Glomerular visceral epithelial cell (primary cell): Measurements from ENCODE around the gene COL13A1.

Experiments used
- DNase-seq: peaks from one replicate; pipeline ENCODE4 v3.0.0-alpha.2; 2016; ENCODE audit errors: extremely low spot score

COL13A1 gene

GRCh38 chr10:69801434-69802315 lies at the start of gene COL13A1:
Gene COL13A1 (plus strand): TSS chr10:69801906. CDS start chr10:69802424, 518 bp downstream.
- peak; percentile 79 for DNase-seq

GRCh38 chr10:69752479-69752878 lies 49.2 kb upstream of the COL13A1 start:
- DNase-seq, result no peak

- no peak for DNase-seq
Observed at GRCh38 chr10:69756279-69756678, 45.4 kb upstream of the COL13A1 start.

- DNase-seq, result no peak
Observed at GRCh38 chr10:69757206-69757552, 44.5 kb upstream of the COL13A1 start.

- DNase-seq, result peak; percentile 63
Observed at GRCh38 chr10:69757553-69758309, 44.0 kb upstream of the COL13A1 start.

- no peak for DNase-seq
Observed at GRCh38 chr10:69758310-69758728, 43.4 kb upstream of the COL13A1 start.

- DNase-seq, result no peak
Observed at GRCh38 chr10:69759641-69760040, 42.1 kb upstream of the COL13A1 start.

- no peak for DNase-seq
Observed at GRCh38 chr10:69760072-69760471, 41.6 kb upstream of the COL13A1 start.

GRCh38 chr10:69761320-69761719 lies 40.4 kb upstream of the COL13A1 start:
- DNase-seq, result no peak

- no peak for DNase-seq
Observed at GRCh38 chr10:69766161-69766910, 35.4 kb upstream of the COL13A1 start.

GRCh38 chr10:69767793-69768192 lies 33.9 kb upstream of the COL13A1 start:
- DNase-seq, result no peak

GRCh38 chr10:69768386-69768785 lies 33.3 kb upstream of the COL13A1 start:
- DNase-seq, result no peak

- DNase-seq, result peak; percentile 97
Observed at GRCh38 chr10:69769395-69769992, 32.2 kb upstream of the COL13A1 start.

GRCh38 chr10:69772933-69773704 lies 28.6 kb upstream of the COL13A1 start:
- DNase-seq, result no peak

GRCh38 chr10:69774596-69774995 lies 27.1 kb upstream of the COL13A1 start:
- DNase-seq, result no peak

GRCh38 chr10:69780077-69780476 lies 21.6 kb upstream of the COL13A1 start:
- no peak for DNase-seq

GRCh38 chr10:69781576-69781975 lies 20.1 kb upstream of the COL13A1 start:
- DNase-seq, result no peak

GRCh38 chr10:69783515-69783914 lies 18.2 kb upstream of the COL13A1 start:
- DNase-seq, result no peak

GRCh38 chr10:69786791-69787190 lies 14.9 kb upstream of the COL13A1 start:
- peak; percentile 29 for DNase-seq

GRCh38 chr10:69787681-69788080 lies 14.0 kb upstream of the COL13A1 start:
- DNase-seq, result no peak

GRCh38 chr10:69789164-69789576 lies 12.5 kb upstream of the COL13A1 start:
- DNase-seq, result no peak
